Measurements from ENCODE around the gene DMKN. TPM values are rescaled to one million over a fixed set of nuclear protein-coding genes. Genes with fewer than 3 reads are reported as not detected.

The DMKN gene
- total RNA-seq, 4 donors from 2014 or later = 2.7 to 18.1 (median 10.0) TPM

GRCh38 chr19:35533201-35533821, 19.9 kb upstream of the DMKN start, which contains the start of gene GAPDHS:
GAPDHS (plus strand) TSS chr19:35533456; CDS start chr19:35533528, 72 bp downstream.
- WGBS, 2 donors (ENCODE audit: low coverage in 1 of 2) = 38 to 54% methylated on average over 2 to 39 of the region's 39 CpGs
- no peak for DNase-seq
- TF ChIP-seq POLR2AphosphoS5 (IDR thresholded peaks at IDR 0.05) (no peak), CTCF (IDR thresholded peaks at IDR 0.05) (no peak), POLR2A (IDR thresholded peaks at IDR 0.05) (no peak), EP300 (IDR thresholded peaks at IDR 0.05; ENCODE audit: low read depth) (no peak)
- Histone ChIP-seq H3K4me3 (no peak within 1 kb of the TSS), H3K27ac (no peak within 1 kb of the TSS), H3K36me3 (no peaks in the 10 kb centered on the region), H3K27me3 (peaks cover 68% of the 10 kb centered on the region), H3K4me1 (peaks cover 0 to 9% (median 3%) of the 10 kb centered on the region in 4 donors), H3K9me3 (no peaks in the 10 kb centered on the region)
- in situ Hi-C loops (cut with MboI; ENCODE audit: low pct_ligation_motif_present in 1 of 4, low pct_unique_long_range_greater_than_20kb in 1 of 4, low sequenced_read_pairs in 3 of 4) (no loop called here), intact Hi-C loops (cut with DNase I; ENCODE audit: low total_unique reads) (no loop called here)

GRCh38 chr19:35531291-35531690, 17.8 kb upstream of the DMKN start:
- intact Hi-C loops (cut with DNase I; ENCODE audit: low total_unique reads) = no loop called here
- in situ Hi-C loops (cut with MboI; ENCODE audit: low pct_ligation_motif_present in 1 of 4, low pct_unique_long_range_greater_than_20kb in 1 of 4, low sequenced_read_pairs in 3 of 4) = no loop called here
- peaks cover 70% of the 10 kb centered on the region for H3K27me3 ChIP-seq

GRCh38 chr19:35529241-35530218, 16.1 kb upstream of the DMKN start:
- Histone ChIP-seq H3K27me3 (peaks cover 63% of the 10 kb centered on the region), H3K4me3 (no peak overlapping the region), H3K9me3 (no peaks in the 10 kb centered on the region), H3K27ac (no peak overlapping the region), H3K4me1 (peaks cover 0 to 9% (median 3%) of the 10 kb centered on the region in 4 donors), H3K36me3 (no peaks in the 10 kb centered on the region)
- no peak for DNase-seq
- intact Hi-C loops (cut with DNase I; ENCODE audit: low total_unique reads) = no loop called here
- WGBS, 2 donors (ENCODE audit: low coverage in 1 of 2) = 51 to 84% methylated on average over 3 to 19 of the region's 19 CpGs
- TF ChIP-seq EP300 (IDR thresholded peaks at IDR 0.05; ENCODE audit: low read depth) (no peak), POLR2AphosphoS5 (IDR thresholded peaks at IDR 0.05) (no peak), POLR2A (IDR thresholded peaks at IDR 0.05) (no peak), CTCF (IDR thresholded peaks at IDR 0.05) (no peak)
- in situ Hi-C loops (cut with MboI; ENCODE audit: low pct_ligation_motif_present in 1 of 4, low pct_unique_long_range_greater_than_20kb in 1 of 4, low sequenced_read_pairs in 3 of 4) = no loop called here

More at GRCh38 chr19:35531291-35531690, 17.8 kb upstream of the DMKN start:
- H3K4me3 ChIP-seq = no peak overlapping the region
- H3K36me3 ChIP-seq = no peaks in the 10 kb centered on the region
- 53 to 80% methylated on average over 1 to 6 of the region's 6 CpGs for WGBS, 2 donors (ENCODE audit: low coverage in 1 of 2)
- no peaks in the 10 kb centered on the region for H3K9me3 ChIP-seq
- TF ChIP-seq POLR2A (IDR thresholded peaks at IDR 0.05) = no peak
- no peak for TF ChIP-seq POLR2AphosphoS5 (IDR thresholded peaks at IDR 0.05)
- TF ChIP-seq CTCF (IDR thresholded peaks at IDR 0.05) = no peak
- TF ChIP-seq EP300 (IDR thresholded peaks at IDR 0.05; ENCODE audit: low read depth) = no peak
- no peak for DNase-seq
- H3K27ac ChIP-seq = no peak overlapping the region
- H3K4me1 ChIP-seq = peaks cover 0 to 9% (median 3%) of the 10 kb centered on the region in 4 donors

All from transverse colon (tissue), 4 donors.